Brain microvascular endothelial cell (primary cell): ENCODE measurements around the gene SPATA18.

ENCODE experiments used
- DNase-seq: peaks from one replicate; pipeline ENCODE4 v3.0.0-alpha.2; 2020
- H3K27ac ChIP-seq: fragments of 250-450 bp; sonication (Bioruptor Pico); 2 replicates; pipeline ENCODE4 v1.5.1; 2020; ENCODE audit warnings: mild to moderate bottlenecking, moderate library complexity
- H3K27me3 ChIP-seq: fragments of 250-450 bp; sonication (Bioruptor Pico); replicated peaks from 2 replicates; pipeline ENCODE4 v1.5.1; 2020; ENCODE audit warnings: mild to moderate bottlenecking
- H3K36me3 ChIP-seq: fragments of 250-450 bp; sonication (Bioruptor Pico); replicated peaks from 2 replicates; pipeline ENCODE4 v1.5.1; 2020; ENCODE audit warnings: mild to moderate bottlenecking
- H3K4me3 ChIP-seq: 2 replicates; pipeline ENCODE4 v1.5.1; 2011; ENCODE audit warnings: low read depth, mild to moderate bottlenecking, control low read depth, low read length, moderate library complexity
- CTCF ChIP-seq: IDR thresholded peaks from 2 replicates; pipeline ENCODE4 v1.5.1; 2011; ENCODE audit warnings: low read depth, mild to moderate bottlenecking, moderate library complexity, low read length, control low read depth, inconsistent platforms; ENCODE audit errors: missing control alignments
- in situ Hi-C: cut with HindIII; loops from 2 replicates; pipeline ENCODE4 v1.10.0; 2017; ENCODE audit warnings: low sequenced_read_pairs, low pct_ligation_motif_present

SPATA18 gene

DNA sequence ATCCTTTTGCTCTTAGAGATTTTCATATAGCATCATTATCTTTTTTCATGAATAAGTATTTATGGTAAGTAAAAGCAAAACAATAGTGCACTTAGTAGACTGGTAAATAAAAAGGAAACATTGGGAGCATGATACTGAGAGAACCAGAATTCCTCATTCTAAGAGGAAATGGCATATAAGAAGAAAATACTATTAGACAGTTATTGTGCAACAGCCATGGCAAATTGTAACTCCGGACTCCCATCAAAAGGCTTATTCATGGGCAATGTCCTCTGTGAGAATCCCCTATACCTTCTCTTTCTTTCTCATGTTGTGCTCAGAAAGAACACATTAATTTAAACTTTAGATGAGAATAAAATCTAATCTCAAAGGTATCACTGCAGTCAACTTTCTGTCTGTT is 42.4 kb downstream of the SPATA18 start:
- no peak for DNase-seq
- Histone ChIP-seq H3K36me3 (no peaks in the 10 kb centered on the region), H3K4me3 (no peak overlapping the region), H3K27ac (no peak overlapping the region), H3K27me3 (no peaks in the 10 kb centered on the region)
- in situ Hi-C loops = no loop called here
- no peak for TF ChIP-seq CTCF

DNA sequence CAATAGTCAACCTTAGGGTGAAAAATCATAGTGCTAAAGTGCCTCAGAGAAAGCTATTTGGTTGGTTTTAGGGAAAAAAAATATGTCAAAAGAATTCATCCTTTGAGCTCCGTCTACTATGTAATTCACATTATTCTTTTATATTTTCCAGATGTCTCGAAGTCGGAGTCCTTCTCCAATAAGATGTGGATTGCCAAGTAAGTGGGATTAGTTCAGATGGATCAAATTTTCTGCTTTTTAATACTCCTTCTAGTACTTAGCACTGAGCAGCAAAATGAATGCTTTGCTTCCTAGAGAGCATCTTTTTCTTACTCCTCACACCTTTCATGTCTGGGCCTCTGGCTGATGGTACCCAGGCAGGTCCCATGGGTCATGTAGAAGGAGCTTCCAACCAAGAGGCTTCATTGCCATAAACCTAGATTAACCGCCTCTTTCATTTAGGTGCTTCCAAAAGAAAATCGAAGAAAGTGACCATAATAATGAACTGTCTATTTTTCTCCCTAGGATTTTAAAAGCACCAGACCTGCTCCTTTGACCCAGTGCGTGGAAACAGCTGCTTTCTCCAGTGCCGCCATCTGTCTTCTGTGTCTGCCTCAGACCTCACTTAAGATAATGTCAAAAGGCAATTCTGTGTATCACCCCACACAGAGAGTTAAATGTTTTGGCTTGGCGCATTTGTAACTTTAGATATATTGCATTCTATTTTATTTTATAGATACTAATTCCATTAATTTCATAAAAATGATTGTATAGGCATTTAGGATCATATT is 43.5 kb downstream of the SPATA18 start:
- in situ Hi-C loops = no loop called here
- no peaks in the 10 kb centered on the region for H3K36me3 ChIP-seq
- no peak overlapping the region for H3K27ac ChIP-seq
- TF ChIP-seq CTCF = no peak
- DNase-seq = no peak
- H3K4me3 ChIP-seq = no peak overlapping the region
- H3K27me3 ChIP-seq = no peaks in the 10 kb centered on the region

DNA sequence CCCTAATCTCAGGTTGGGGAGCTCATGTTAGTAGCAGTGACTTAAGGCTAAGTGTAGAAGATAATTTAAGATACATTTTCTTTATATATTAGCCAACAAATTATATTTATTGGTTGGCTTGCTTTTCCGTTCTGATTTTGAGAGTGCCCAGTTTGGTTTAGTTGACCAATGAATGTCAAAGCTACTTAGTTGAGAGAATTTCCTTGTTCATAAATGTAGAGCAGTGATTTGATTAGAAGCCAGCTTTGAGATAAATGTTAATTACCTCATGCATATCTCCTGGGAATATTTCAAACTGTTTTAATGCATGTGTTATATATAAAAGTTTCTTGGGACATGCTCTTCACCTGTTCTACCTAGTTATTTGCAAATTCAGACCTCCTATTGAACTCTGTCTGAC is 44.3 kb downstream of the SPATA18 start:
- no peak for TF ChIP-seq CTCF
- Histone ChIP-seq H3K36me3 (no peaks in the 10 kb centered on the region), H3K27ac (no peak overlapping the region), H3K27me3 (no peaks in the 10 kb centered on the region), H3K4me3 (no peak overlapping the region)
- DNase-seq = no peak
- in situ Hi-C loops = no loop called here

- DNase-seq = no peak
- no peaks in the 10 kb centered on the region for H3K36me3 ChIP-seq
- H3K27me3 ChIP-seq = no peaks in the 10 kb centered on the region
- in situ Hi-C loops = no loop called here
- H3K27ac ChIP-seq = no peak overlapping the region
- H3K4me3 ChIP-seq = no peak overlapping the region
- no peak for TF ChIP-seq CTCF
These were observed 44.9 kb downstream of the SPATA18 start for GRCh38 chr4:52096048-52096447.

DNA sequence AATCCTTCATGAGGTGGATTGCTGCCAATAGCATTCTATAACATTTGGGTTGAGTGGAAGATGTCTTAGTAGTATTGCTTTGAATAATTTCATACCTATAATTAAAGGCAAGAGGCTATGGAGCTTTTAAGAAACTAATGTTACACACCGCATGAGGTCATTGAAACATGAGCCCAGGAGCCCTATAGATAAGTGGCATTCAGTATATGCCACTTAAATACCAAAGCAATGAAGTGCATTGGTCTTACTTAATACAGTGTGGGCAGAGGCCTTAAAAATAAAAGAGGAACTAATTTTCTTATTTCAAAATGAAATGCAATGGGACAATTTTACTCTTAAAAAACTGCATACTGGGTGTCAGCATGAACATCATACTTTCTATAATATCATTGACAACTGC is 47.5 kb downstream of the SPATA18 start:
- in situ Hi-C loops = no loop called here
- H3K36me3 ChIP-seq = no peaks in the 10 kb centered on the region

More for the DNA sequence above, 47.5 kb downstream of the SPATA18 start:
- TF ChIP-seq CTCF = no peak
- Histone ChIP-seq H3K27me3 (no peaks in the 10 kb centered on the region), H3K27ac (no peak overlapping the region), H3K4me3 (no peak overlapping the region)
- DNase-seq = no peak
